HG02678 (cell line): Measurements from ENCODE around the gene FOXG1.

ENCODE experiments used
- ATAC-seq: cut with Tn5 transposase; IDR thresholded peaks from one replicate; pipeline ENCODE4 v1.9.1; 2021; ENCODE audit warnings: mild to moderate bottlenecking, moderate library complexity; ENCODE audit not compliant: unreplicated experiment

FOXG1 gene

GRCh38 chr14:28766469-28766955, at the start of gene FOXG1:
FOXG1 (plus strand) TSS chr14:28766787; CDS start chr14:28767280, 493 bp downstream.
- ATAC-seq = peak; percentile 56

DNA sequence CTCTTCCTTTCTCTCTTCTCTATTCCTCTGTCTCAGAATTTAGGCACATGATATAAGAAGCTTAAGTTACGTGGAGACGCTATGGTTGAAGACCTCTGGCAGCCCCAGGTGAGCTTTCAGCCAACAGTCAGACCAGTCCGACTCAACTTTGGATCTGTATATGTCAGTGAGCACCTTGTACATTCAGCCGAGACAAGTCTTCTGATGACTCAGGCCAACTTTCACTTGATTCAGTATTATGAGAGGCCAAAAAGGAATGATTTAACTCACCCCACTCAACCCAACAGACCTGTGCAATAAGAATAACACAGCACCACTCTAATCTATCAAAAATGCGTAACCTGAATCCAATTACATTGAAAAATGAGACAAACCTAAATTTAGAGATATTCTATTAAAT, 47.5 kb upstream of the FOXG1 start:
- ATAC-seq = no peak

DNA sequence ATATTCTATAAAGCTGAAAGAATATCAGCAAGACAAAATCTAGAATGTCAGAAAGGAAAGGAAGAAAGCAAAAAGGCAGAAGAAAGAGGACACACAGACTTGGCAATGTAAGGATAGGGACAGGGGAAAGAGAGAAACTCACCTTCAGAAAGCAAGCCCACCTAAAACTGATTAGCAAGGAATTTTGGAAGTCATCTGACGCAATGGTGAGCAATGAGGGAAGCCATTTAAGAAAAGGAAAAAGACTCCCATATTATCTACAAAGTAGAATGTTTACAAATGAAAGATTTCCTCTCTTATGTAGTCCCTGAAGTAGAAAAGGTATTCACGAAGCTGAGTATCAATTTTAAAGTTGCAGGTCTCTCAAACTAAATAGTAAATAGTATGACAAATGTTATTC, 35.2 kb upstream of the FOXG1 start:
- no peak for ATAC-seq

- ATAC-seq = no peak
These were observed 24.3 kb upstream of the FOXG1 start for GRCh38 chr14:28742171-28742846.

- no peak for ATAC-seq
These were observed 22.5 kb upstream of the FOXG1 start for GRCh38 chr14:28744126-28744525.

GRCh38 chr14:28745176-28745575, 21.4 kb upstream of the FOXG1 start:
- peak; percentile 40 for ATAC-seq

- no peak for ATAC-seq
These were observed 20.3 kb upstream of the FOXG1 start for GRCh38 chr14:28746247-28746646.

DNA sequence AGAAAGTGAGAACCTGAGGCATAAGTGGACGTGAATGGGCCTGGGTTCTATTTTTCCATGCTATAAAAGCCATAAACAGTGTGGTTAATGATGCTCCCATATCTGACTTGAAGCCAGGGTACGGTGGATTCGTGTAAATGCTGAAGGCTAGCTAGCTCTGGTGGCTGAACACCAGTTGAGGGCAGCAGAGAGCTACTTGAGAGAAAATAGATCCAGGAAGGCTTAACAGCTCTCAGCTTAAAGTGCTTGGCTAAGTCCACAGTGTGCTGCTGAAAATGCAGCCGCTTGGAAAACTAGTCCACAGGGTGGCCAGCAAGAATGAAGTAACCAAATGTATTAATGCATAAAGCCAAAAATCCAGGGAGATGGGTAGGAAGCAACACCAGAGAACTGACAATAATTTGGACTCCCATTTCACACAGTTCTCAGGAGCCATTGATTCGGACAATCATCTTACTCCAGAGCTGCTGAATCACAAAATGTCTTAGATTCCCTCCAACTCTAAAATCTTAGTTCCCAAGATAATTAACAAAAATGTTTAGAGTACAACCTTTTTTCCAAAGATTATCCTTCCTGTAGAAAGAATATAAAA, 15.0 kb upstream of the FOXG1 start:
- peak; percentile 75 for ATAC-seq

GRCh38 chr14:28754209-28754985, 12.2 kb upstream of the FOXG1 start:
- ATAC-seq = peak; percentile 41

DNA sequence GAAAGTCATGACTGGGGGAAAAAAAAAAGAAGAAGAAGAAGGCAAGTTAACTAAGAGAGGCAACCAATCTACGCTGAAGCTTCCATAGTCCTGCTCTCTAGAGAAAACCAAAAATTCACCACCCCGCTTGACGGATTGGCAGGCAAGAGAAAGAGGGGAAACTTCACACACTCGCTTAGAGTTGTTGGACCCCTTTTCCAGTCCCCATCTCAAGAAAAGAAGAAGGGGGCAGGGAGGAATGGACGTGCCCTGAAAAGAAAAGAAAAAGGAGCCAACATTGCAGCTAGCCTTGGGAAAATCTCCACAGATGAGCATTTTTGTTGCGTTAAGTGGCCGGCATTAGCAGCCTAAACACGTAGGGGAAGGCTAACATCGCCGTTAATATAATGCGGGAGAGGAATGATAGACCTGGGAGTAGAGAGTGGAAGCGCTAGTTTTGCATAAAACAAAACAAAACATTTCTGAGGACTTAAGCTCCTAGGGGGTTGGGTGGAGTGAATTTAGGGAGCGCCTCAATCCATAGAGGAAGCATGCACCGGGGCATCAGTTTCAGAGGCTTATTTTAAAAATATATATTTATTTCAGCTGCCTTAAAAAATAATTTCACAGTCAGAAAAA, 11.3 kb upstream of the FOXG1 start:
- ATAC-seq = no peak

DNA sequence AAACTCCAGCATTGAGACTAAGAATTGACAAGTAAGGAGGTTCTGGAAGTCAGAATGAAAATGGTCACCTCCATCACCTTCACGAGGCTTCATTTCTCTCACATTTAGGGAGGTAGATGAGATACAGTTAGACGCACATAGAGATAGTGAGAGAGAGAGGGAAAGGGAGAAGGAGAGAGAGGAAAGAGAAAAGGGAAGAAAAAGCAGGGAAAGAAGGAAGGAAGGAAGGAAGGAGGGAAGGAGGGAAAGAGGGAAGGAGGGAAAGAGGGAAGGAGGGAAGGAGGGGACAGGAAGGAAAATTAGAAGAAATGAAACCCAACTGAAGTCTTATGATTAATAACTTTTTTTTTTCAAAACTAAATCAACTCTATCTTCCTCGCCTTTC, 10.7 kb upstream of the FOXG1 start:
- no peak for ATAC-seq

DNA sequence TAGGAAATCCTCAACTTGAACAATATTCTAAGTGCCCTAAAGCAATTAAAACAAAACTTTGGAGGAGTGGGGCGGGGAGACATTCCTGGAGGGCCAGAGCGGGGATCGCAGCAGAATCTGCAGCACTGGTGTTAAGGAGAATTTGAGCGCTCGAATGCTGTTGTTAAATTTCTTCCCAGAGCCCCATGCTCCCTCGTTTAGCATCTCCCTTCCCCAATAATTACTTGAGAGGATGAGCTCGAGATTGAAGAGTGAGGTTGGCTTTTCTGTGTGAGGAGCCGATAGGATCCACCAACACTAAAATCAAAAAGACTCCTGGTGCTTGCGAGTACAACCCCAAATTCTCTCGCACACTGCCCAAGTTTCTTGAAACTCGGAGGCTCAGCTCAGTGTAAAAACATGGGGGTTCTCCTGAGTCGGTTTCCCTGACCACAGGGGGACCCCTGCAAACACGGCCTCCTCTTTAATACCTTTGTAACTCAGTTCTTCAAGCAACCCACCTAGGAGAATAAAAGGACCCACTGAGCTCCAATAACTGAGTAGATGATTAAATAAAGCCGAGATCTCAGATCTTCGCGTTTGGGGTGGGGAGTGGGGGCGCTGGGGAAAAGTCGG, 10.2 kb upstream of the FOXG1 start:
- ATAC-seq = no peak

DNA sequence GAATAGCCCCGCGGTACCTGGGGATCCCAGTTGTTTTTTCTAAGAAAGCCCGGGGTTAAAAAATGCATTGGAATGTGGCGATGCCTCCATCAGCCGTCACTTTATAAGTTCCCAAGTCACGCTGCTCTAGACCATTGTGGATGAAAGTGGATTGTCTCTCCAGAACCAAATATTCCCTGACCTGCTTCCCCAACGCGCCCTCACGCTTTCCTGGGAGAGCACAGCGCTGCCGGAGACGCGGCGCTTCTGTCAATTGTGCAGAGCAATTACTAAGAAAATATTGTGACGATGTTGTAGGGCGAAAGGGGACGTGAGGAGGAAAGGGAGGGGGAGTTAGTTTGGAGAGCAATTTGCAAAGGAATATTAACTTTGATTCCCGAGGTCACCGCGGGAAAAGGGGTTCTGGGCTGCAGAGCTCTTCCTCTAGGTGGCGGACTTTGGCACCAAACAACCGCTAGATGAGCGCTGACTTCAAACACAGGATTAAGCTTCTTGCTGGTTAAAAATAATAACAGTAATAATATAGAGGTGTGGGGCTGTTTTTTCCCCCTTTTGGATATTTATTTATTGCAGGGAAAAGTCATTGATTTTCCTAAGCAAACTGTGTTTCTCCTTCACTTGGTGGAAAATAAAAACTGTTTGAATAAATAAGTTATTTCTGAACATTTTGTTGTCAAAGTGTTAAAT, 9.6 kb upstream of the FOXG1 start:
- ATAC-seq = no peak

DNA sequence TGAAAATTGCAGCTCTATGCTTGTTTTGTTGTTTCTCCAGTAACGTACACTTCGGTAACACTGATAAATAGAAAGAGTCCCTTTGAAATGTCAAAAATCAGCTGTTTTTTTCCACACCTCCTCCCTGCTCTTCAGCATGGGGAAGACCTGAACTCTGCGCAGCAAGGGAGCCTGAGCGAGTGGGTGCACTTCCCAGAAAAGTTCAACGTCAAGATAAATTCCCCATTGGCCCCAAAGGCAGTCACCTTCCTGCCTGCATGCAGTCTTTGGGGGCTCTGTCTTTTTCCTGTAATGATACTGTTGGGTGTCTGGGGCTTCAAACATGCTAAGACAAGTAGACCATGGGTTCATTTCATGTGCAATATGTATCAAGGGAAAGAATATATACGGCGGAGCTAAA, 8.8 kb upstream of the FOXG1 start:
- no peak for ATAC-seq

DNA sequence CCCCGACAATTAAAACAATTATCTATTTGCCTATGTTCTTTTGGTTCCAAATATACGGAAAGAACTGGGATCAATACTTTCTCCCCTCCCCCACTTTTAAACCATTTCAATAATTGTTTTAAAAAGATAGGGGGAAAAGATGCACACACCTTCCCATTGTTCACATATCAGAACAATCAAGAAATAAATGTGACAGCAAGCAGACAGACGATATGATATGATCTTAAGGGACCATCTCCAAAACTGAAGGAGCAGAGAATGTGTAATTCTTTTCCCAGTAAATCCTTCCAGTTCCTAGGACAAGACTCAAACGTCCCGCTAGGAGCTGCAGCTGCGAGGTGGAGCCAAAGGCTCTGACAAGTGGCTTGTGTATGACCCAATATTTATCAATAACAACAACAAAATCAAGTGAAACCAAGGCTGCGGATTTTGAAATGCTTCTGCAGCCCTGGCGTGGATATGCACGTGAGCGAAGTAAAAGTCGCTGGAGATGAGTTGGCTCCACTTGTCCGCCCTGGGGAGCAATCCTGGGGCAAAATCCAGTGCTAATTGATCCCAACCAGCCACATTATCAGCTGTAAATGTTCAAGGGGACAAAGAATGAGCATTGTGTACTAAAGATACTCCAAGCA, 8.2 kb upstream of the FOXG1 start:
- no peak for ATAC-seq

GRCh38 chr14:28758885-28759652, 7.5 kb upstream of the FOXG1 start:
- ATAC-seq = no peak

DNA sequence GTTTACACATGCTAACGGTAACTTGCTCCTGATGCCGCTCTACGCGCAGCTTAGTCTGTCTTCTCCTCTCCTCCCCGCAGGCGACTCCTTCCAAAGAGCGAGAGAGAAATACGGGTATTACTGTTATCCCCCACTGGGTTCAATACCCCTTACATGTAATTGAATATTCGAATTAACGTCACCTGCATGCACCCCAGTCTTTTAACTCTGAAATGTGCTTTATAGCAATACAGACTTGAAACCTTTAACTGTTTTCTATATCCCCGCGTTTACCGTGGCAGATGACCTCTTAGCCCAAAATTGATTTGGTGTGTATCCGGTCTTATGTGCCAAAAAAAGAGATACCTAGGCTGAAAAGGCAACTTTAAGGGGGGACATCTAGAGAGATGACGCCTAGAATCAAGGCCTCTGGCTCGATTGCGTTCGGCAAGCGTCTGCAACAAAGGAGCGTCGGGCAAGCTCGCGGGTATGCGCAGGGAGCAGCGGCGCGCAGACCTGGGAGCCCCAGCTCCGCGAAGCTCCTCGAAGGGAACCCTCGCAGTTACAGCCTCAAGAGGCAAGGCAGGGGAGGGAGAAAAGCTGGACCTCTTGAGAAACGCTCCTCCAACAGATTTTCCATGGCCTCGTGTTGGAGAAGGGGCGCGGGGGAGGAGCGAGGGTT, 6.8 kb upstream of the FOXG1 start:
- no peak for ATAC-seq

DNA sequence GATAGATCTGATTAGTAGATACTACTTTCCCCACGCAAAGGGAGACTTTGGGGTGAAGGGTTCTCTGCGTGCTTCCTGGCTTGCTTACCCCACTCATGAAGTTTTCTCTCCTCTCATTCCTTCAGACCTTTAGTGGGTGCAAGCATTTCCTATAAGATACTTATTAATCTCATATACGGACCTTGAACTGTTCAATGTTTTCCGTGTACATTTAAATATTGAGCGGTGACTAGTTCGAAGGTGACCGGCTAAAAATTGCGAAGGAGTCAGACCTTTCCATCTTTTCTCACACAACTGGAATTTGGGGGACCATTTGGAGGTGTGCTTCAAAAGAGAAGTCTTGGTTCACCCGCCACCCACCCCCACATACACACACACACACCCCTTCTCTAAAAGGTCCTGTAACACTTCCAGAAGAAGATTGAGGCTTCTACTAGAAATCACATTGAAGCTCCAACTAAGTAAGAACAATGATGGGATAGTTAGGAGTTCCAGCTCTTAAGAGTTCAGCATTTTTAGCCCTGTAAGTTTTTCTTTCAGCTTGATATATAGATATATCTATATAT, 6.1 kb upstream of the FOXG1 start:
- ATAC-seq = no peak
